Measurements from ENCODE around the gene PLEKHB2. TPM values are rescaled to one million over a fixed set of nuclear protein-coding genes. Genes with fewer than 3 reads are reported as not detected.

The PLEKHB2 gene
- total RNA-seq, 1 donor = 79.3 TPM

DNA sequence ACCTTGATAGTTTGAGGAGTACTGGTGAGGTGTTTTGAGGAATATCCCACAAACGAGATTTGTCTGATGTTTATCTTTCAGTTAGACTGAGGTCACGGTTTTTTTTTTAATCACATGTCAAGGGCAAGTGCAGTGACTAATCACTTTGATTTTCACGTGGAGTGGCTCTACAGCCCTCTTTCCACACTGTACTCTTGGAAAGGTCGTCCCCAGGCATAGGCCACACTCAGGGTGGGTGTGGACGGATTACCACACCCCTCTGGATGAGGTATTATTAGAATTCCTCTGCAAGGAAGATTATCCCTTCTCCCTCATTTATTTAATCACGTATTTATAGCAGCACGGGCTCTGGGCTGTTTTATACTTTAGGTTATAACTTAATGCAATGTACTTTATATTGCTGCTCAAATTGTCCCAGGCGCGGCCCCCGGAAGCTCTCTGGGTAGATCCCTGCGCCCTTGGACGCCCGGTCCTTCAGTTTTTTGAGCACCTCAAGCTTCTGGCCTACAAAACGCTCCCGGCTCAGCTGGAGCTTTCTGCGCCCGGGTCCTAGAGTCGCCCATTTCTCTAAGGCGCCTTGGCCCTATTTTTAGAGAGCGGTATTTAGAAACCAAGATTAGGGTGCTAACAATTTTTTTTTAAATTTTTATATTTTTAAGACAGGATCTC, 515 bp upstream of the PLEKHB2 start:
- peak overlapping the region; percentile 98 for H3K4me3 ChIP-seq (ENCODE audit: insufficient read depth, low read length)
- H3K4me2 ChIP-seq (ENCODE audit: insufficient read depth, low read length) = peak overlapping the region; percentile 91
- H3K79me2 ChIP-seq (ENCODE audit: insufficient read depth, low read length) = peaks cover 45% of the 10 kb centered on the region
- H3K9me3 ChIP-seq (ENCODE audit: low read depth, low read length) = no peaks in the 10 kb centered on the region
- peak overlapping the region; percentile 75 for H2AFZ ChIP-seq (ENCODE audit: low read length)
- H3K27ac ChIP-seq (ENCODE audit: low read depth, low read length) = peak overlapping the region; percentile 95
- peaks cover 18% of the 10 kb centered on the region for H4K20me1 ChIP-seq (ENCODE audit: insufficient read depth, low read length)
- TF ChIP-seq, protein P1, sequence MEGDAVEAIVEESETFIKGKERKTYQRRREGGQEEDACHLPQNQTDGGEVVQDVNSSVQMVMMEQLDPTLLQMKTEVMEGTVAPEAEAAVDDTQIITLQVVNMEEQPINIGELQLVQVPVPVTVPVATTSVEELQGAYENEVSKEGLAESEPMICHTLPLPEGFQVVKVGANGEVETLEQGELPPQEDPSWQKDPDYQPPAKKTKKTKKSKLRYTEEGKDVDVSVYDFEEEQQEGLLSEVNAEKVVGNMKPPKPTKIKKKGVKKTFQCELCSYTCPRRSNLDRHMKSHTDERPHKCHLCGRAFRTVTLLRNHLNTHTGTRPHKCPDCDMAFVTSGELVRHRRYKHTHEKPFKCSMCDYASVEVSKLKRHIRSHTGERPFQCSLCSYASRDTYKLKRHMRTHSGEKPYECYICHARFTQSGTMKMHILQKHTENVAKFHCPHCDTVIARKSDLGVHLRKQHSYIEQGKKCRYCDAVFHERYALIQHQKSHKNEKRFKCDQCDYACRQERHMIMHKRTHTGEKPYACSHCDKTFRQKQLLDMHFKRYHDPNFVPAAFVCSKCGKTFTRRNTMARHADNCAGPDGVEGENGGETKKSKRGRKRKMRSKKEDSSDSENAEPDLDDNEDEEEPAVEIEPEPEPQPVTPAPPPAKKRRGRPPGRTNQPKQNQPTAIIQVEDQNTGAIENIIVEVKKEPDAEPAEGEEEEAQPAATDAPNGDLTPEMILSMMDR (IDR thresholded peaks at IDR 0.05; ENCODE audit: extremely low read depth, low read depth, low read length) = no peak
- H3K36me3 ChIP-seq (ENCODE audit: insufficient read depth, low read length) = no peaks in the 10 kb centered on the region
- H3K27me3 ChIP-seq (ENCODE audit: insufficient read depth, low read length) = no peaks in the 10 kb centered on the region
- DNase-seq (ENCODE audit: insufficient read length, low spot score, missing footprints) = peak; percentile 89
- peaks cover 21% of the 10 kb centered on the region for H3K4me1 ChIP-seq (ENCODE audit: insufficient read depth, low read length)

DNA sequence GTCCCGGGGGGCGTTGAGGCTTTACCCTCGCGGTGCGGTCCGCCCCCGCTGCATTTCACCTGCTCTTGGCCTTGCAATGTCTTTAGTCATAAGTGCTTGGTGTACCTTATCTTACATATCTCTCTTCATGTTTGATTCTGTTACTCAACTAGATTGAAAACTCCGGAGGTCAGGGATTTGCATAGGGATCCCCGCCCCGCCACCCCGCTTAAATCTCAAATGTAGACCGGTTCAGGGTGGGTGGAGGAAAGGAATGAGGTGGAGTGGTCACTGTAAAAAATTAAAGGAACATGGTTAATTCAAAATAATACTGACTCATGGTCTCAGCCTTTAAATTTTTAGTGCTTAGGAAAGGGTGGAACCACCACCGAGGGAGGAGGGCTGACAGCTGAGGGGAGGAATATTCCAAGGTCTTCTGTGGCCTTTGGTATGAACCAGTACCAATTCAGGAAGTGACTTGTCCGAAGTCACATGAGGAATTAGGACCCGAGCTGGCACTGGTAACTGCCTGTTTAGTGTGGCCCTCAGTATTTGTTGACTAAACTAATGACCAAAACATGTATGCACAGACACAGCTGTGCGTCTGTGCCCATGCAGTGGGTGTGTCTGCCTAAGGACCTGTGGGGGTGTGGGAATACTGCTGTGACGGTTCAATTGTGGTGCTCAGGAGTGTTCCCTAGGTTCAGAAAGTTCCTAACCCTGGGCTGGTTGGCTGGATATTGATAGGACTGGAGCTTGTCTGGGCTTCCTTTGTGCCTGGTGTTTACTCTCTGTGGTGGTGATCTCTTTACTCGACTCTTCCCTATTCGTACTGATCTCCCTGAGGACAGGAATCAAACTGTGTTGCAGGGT, 1.0 kb downstream of the PLEKHB2 start:
- peak; percentile 76 for DNase-seq (ENCODE audit: insufficient read length, low spot score, missing footprints)
- peak overlapping the region; percentile 98 for H3K4me3 ChIP-seq (ENCODE audit: insufficient read depth, low read length)
- peaks cover 24% of the 10 kb centered on the region for H4K20me1 ChIP-seq (ENCODE audit: insufficient read depth, low read length)
- H3K27ac ChIP-seq (ENCODE audit: low read depth, low read length) = peak overlapping the region; percentile 95
- peak overlapping the region; percentile 75 for H2AFZ ChIP-seq (ENCODE audit: low read length)
- H3K27me3 ChIP-seq (ENCODE audit: insufficient read depth, low read length) = no peaks in the 10 kb centered on the region
- TF ChIP-seq, protein P1 (IDR thresholded peaks at IDR 0.05; ENCODE audit: extremely low read depth, low read depth, low read length) = no peak
- peaks cover 21% of the 10 kb centered on the region for H3K4me1 ChIP-seq (ENCODE audit: insufficient read depth, low read length)
- H3K4me2 ChIP-seq (ENCODE audit: insufficient read depth, low read length) = peak overlapping the region; percentile 91
- no peaks in the 10 kb centered on the region for H3K36me3 ChIP-seq (ENCODE audit: insufficient read depth, low read length)
- H3K79me2 ChIP-seq (ENCODE audit: insufficient read depth, low read length) = peaks cover 61% of the 10 kb centered on the region
- H3K9me3 ChIP-seq (ENCODE audit: low read depth, low read length) = no peaks in the 10 kb centered on the region

DNA sequence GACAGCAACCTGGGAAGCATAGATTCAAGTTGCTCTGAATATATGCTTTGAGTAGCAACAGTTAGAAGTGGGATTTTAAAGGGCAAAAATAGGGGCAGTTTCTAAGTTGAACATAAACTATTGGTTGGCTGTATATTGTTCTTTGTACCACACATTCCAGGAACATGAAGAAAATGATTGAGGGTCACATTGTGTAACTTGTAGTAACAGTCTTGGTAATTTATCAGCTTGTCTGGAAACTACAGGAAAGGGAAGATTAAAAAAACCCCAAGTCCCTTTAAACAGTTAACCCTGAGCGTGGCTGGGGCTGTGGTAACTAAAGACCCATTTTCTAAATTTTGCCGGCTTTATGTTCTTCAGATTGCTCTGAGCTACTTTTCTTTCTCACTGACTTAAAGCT, 7.4 kb downstream of the PLEKHB2 start:
- peak; percentile 26 for DNase-seq (ENCODE audit: insufficient read length, low spot score, missing footprints)
- H3K4me1 ChIP-seq (ENCODE audit: insufficient read depth, low read length) = peaks cover 6% of the 10 kb centered on the region
- peaks cover 10% of the 10 kb centered on the region for H3K36me3 ChIP-seq (ENCODE audit: insufficient read depth, low read length)
- H3K9me3 ChIP-seq (ENCODE audit: low read depth, low read length) = no peaks in the 10 kb centered on the region
- no peak overlapping the region for H3K4me3 ChIP-seq (ENCODE audit: insufficient read depth, low read length)
- no peak overlapping the region for H3K27ac ChIP-seq (ENCODE audit: low read depth, low read length)
- H3K27me3 ChIP-seq (ENCODE audit: insufficient read depth, low read length) = no peaks in the 10 kb centered on the region
- H4K20me1 ChIP-seq (ENCODE audit: insufficient read depth, low read length) = peaks cover 36% of the 10 kb centered on the region
- no peak overlapping the region for H3K4me2 ChIP-seq (ENCODE audit: insufficient read depth, low read length)
- H2AFZ ChIP-seq (ENCODE audit: low read length) = no peak overlapping the region
- H3K79me2 ChIP-seq (ENCODE audit: insufficient read depth, low read length) = peaks cover 100% of the 10 kb centered on the region
- TF ChIP-seq, protein P1 (IDR thresholded peaks at IDR 0.05; ENCODE audit: extremely low read depth, low read depth, low read length) = no peak

Measured in osteoblast (primary cell).